Astrocyte (in vitro differentiated cells and primary cell): ENCODE results near the gene TENM3. TPM values are rescaled to one million over a fixed set of nuclear protein-coding genes. Genes with fewer than 3 reads are reported as not detected.

Experiments used
- DNase-seq: peaks from one replicate; pipeline ENCODE4 v3.0.0-alpha.2; 2010; ENCODE audit warnings: low read depth
- FAIRE-seq: peaks from 2 replicates; lab custom pipeline; 2011; peaks lifted over from hg19 to GRCh38; lab: Jason Lieb, UNC
- H2AFZ ChIP-seq: 2 replicates; pipeline ENCODE4 v1.6.0; 2012; ENCODE audit warnings: low read depth, low read length, inconsistent platforms
- H3K27ac ChIP-seq: 2 replicates; pipeline ENCODE4 v1.5.1; 2011; ENCODE audit warnings: low read depth, low read length, inconsistent platforms
- H3K27me3 ChIP-seq: 2 replicates; pipeline ENCODE4 v1.6.0; 2011; ENCODE audit warnings: low read length, inconsistent platforms; ENCODE audit not compliant: insufficient read depth
- H3K36me3 ChIP-seq: 2 replicates; pipeline ENCODE4 v1.5.1; 2011; ENCODE audit warnings: low read length, inconsistent platforms; ENCODE audit not compliant: insufficient read depth
- H3K4me1 ChIP-seq: 2 replicates; pipeline ENCODE4 v1.5.1; 2011; ENCODE audit warnings: low read length, inconsistent platforms; ENCODE audit not compliant: insufficient read depth
- H3K4me2 ChIP-seq: 2 replicates; pipeline ENCODE4 v1.6.0; 2012; ENCODE audit warnings: low read length, inconsistent platforms
- H3K4me3 ChIP-seq: 2 replicates; pipeline ENCODE4 v1.5.1; 2011; ENCODE audit warnings: low read depth, mild to moderate bottlenecking, low read length, inconsistent platforms; ENCODE audit not compliant: insufficient read depth
- H3K79me2 ChIP-seq: 2 replicates; pipeline ENCODE4 v1.6.0; 2012; ENCODE audit warnings: mild to moderate bottlenecking, low read length, inconsistent platforms; ENCODE audit not compliant: insufficient read depth
- H3K9ac ChIP-seq: 2 replicates; pipeline ENCODE4 v1.6.0; 2012; ENCODE audit warnings: mild to moderate bottlenecking, low read length, inconsistent platforms
- H3K9me3 ChIP-seq: 2 replicates; pipeline ENCODE4 v1.5.1; 2012; ENCODE audit warnings: low read depth, mild to moderate bottlenecking, low read length, inconsistent platforms; ENCODE audit not compliant: insufficient read depth
- H4K20me1 ChIP-seq: 2 replicates; pipeline ENCODE4 v1.6.0; 2012; ENCODE audit warnings: low read length, inconsistent platforms; ENCODE audit not compliant: insufficient read depth
- H3K27ac Mint-ChIP-seq: one replicate; pipeline ENCODE4 v1.8.0; 2021; ENCODE audit warnings: mild to moderate bottlenecking, mixed read lengths; ENCODE audit not compliant: unreplicated experiment
- H3K27me3 Mint-ChIP-seq: one replicate; pipeline ENCODE4 v1.8.0; 2021; ENCODE audit warnings: low read depth, mixed read lengths; ENCODE audit not compliant: unreplicated experiment
- H3K36me3 Mint-ChIP-seq: one replicate; pipeline ENCODE4 v1.8.0; 2021; ENCODE audit warnings: low read depth, mixed read lengths; ENCODE audit not compliant: unreplicated experiment
- H3K4me1 Mint-ChIP-seq: one replicate; pipeline ENCODE4 v1.8.0; 2021; ENCODE audit warnings: low read depth, mixed read lengths; ENCODE audit not compliant: unreplicated experiment
- H3K4me3 Mint-ChIP-seq: one replicate; pipeline ENCODE4 v1.8.0; 2021; ENCODE audit warnings: mild to moderate bottlenecking, moderate library complexity, mixed read lengths; ENCODE audit not compliant: unreplicated experiment
- H3K9me3 Mint-ChIP-seq: one replicate; pipeline ENCODE4 v1.8.0; 2021; ENCODE audit warnings: mild to moderate bottlenecking, mixed read lengths; ENCODE audit not compliant: unreplicated experiment
- EZH2 ChIP-seq: IDR thresholded peaks from 2 replicates; pipeline ENCODE4 v1.6.1; 2012; ENCODE audit warnings: mild to moderate bottlenecking, low read length, inconsistent platforms; ENCODE audit not compliant: insufficient read depth
- total RNA-seq: library from RNA; stranded (reverse); gene quantifications from 2 replicates; pipeline ENCODE4 v1.2.1, GENCODE V29; 2021
- TF ChIP-seq, protein P1 (sequence below): IDR thresholded peaks from 2 replicates; pipeline ENCODE4 v1.5.1; 2011; ENCODE audit warnings: low read depth, mild to moderate bottlenecking, inconsistent platforms, low read length, moderate library complexity; ENCODE audit not compliant: insufficient read depth

The TENM3 gene
- total RNA-seq, 1 donor from 2014 or later = 127 TPM

DNA sequence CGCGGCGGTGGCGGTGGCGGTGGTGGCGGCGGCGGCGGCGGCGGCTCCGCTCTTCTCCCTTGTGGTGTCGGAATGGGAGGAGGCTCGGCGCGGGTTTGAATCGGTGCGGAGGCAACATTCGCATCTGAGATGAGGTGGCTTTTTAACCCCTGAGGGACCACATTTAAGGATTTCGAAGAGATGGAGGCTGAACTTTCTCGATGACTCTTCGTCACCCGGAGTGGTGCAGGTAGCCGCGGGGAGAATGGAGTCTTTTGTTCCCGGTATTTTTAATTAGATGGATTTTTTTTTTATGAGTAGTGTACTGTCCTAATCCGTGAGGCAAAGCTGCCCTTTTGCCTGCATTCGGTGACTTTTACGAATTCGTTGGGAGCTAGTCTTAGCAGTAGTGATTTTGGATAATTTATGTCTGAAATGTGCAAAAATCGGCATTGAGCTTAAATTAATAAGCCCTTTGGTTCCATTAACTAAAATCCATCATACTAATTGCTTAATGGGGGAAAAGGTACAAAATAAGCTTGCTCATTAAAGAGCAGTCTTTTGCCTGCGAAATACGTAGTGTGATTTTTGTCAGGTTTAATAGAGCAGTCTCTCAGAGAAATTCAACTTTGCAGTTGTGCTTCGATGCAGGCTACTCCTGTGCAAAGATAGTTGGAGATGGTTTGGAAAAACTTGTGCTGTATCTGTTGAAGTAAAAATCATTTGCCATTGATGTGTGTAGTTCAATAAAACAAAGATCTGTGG lies 206.2 kb downstream of the TENM3 start:
- H2AFZ ChIP-seq = no peak overlapping the region
- peak; percentile 50 for DNase-seq

DNA sequence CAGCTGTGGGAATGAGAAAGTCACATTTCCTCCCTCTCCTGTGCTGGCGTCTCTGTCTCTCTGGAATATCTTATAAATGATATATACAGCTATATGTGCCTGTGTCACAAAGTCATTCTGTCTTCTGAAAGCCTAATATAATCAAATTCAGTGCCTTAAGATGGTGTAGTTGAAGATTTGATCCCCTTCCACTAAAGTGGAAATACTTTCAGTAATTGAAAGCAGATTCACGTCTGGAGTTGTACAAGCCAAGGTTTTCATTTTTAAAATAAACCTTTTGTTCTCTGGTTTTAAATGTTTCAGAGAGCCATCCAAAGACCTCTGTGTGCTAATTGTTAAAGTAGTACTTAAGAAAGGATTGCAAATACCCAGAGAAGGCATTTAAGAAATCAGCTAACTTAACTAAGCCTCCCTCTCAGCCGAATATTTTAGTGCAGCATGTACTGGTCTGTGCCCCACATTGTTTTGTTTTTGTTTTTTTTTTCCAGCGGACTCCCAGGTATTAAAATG lies 206.8 kb downstream of the TENM3 start:
- Histone ChIP-seq H2AFZ (no peak overlapping the region), H3K27ac (peak overlapping the region; percentile 48), H3K4me3 (peak overlapping the region; percentile 92), H3K4me2 (peak overlapping the region; percentile 97), H3K4me1 (no peaks in the 10 kb centered on the region), H3K9me3 (no peaks in the 10 kb centered on the region), H3K27me3 (no peaks in the 10 kb centered on the region), H3K36me3 (no peaks in the 10 kb centered on the region), H3K79me2 (peaks cover 55% of the 10 kb centered on the region), H4K20me1 (peaks cover 24% of the 10 kb centered on the region), H3K9ac (peak overlapping the region; percentile 90)
- peak; percentile 9 for FAIRE-seq
- no peaks in the 10 kb centered on the region for H3K9me3 Mint-ChIP-seq
- H3K27ac Mint-ChIP-seq = peak overlapping the region; percentile 97
- no peak for DNase-seq
- TF ChIP-seq EZH2 = no peak
- TF ChIP-seq, protein P1, sequence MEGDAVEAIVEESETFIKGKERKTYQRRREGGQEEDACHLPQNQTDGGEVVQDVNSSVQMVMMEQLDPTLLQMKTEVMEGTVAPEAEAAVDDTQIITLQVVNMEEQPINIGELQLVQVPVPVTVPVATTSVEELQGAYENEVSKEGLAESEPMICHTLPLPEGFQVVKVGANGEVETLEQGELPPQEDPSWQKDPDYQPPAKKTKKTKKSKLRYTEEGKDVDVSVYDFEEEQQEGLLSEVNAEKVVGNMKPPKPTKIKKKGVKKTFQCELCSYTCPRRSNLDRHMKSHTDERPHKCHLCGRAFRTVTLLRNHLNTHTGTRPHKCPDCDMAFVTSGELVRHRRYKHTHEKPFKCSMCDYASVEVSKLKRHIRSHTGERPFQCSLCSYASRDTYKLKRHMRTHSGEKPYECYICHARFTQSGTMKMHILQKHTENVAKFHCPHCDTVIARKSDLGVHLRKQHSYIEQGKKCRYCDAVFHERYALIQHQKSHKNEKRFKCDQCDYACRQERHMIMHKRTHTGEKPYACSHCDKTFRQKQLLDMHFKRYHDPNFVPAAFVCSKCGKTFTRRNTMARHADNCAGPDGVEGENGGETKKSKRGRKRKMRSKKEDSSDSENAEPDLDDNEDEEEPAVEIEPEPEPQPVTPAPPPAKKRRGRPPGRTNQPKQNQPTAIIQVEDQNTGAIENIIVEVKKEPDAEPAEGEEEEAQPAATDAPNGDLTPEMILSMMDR = no peak
- H3K27me3 Mint-ChIP-seq = no peaks in the 10 kb centered on the region
- H3K4me1 Mint-ChIP-seq = peaks cover 11% of the 10 kb centered on the region
- H3K36me3 Mint-ChIP-seq = no peaks in the 10 kb centered on the region
- H3K4me3 Mint-ChIP-seq = peak overlapping the region; percentile 97

More for the DNA sequence above, 206.2 kb downstream of the TENM3 start:
- peak overlapping the region; percentile 97 for H3K27ac Mint-ChIP-seq
- no peaks in the 10 kb centered on the region for H3K36me3 Mint-ChIP-seq
- H3K4me1 Mint-ChIP-seq = peaks cover 11% of the 10 kb centered on the region
- H3K36me3 ChIP-seq = no peaks in the 10 kb centered on the region
- H3K9ac ChIP-seq = peak overlapping the region; percentile 90
- no peaks in the 10 kb centered on the region for H3K9me3 Mint-ChIP-seq
- no peaks in the 10 kb centered on the region for H3K9me3 ChIP-seq
- FAIRE-seq = peak; percentile 9
- H3K27me3 ChIP-seq = no peaks in the 10 kb centered on the region
- H3K4me1 ChIP-seq = no peaks in the 10 kb centered on the region
- TF ChIP-seq EZH2 = no peak
- TF ChIP-seq, protein P1 = no peak
- peak overlapping the region; percentile 48 for H3K27ac ChIP-seq
- H3K79me2 ChIP-seq = peaks cover 50% of the 10 kb centered on the region
- H4K20me1 ChIP-seq = peaks cover 24% of the 10 kb centered on the region
- H3K27me3 Mint-ChIP-seq = no peaks in the 10 kb centered on the region
- H3K4me3 Mint-ChIP-seq = peak overlapping the region; percentile 97
- peak overlapping the region; percentile 92 for H3K4me3 ChIP-seq
- H3K4me2 ChIP-seq = peak overlapping the region; percentile 97

DNA sequence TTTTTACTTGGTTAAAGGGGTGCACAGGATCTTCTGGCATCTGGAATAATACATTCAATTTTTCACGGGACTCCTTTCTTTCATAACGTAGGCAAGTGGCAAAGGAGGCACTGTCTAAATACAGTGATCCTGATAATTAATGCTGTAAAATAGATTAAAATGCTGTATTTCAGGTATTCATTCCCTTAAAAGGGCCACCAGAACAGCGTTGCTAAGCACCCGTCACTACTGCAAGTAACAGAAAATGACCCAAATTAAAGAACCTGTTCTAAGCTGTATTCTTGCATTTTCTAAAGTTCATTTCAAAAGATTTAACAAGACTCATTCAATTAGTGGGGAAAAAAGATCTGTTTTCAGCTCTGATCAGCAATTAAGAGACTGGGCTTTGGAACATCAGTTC lies 208.2 kb downstream of the TENM3 start:
- Histone ChIP-seq H3K36me3 (no peaks in the 10 kb centered on the region), H4K20me1 (peaks cover 28% of the 10 kb centered on the region), H3K27ac (no peak overlapping the region), H3K4me2 (peak overlapping the region; percentile 97), H3K79me2 (peaks cover 62% of the 10 kb centered on the region), H3K4me3 (no peak overlapping the region), H3K27me3 (no peaks in the 10 kb centered on the region), H3K9ac (peak overlapping the region; percentile 12), H3K9me3 (no peaks in the 10 kb centered on the region), H2AFZ (no peak overlapping the region), H3K4me1 (no peaks in the 10 kb centered on the region)
- TF ChIP-seq, protein P1 = no peak
- no peak for TF ChIP-seq EZH2
- no peaks in the 10 kb centered on the region for H3K9me3 Mint-ChIP-seq
- DNase-seq (no peak), FAIRE-seq (no peak)
- peaks cover 11% of the 10 kb centered on the region for H3K4me1 Mint-ChIP-seq
- H3K27ac Mint-ChIP-seq = peak overlapping the region; percentile 13
- H3K27me3 Mint-ChIP-seq = no peaks in the 10 kb centered on the region
- no peaks in the 10 kb centered on the region for H3K36me3 Mint-ChIP-seq
- H3K4me3 Mint-ChIP-seq = peak overlapping the region; percentile 97
